Activated naive CD8-positive, alpha-beta T cell (primary cell): ENCODE data around the gene ZNF689.

Experiments
- H3K27ac Mint-ChIP-seq: one replicate; pipeline ENCODE4 v1.8.0; 2021; ENCODE audit warnings: mixed read lengths
- H3K27me3 Mint-ChIP-seq: one replicate; pipeline ENCODE4 v1.8.0; 2021; ENCODE audit warnings: mixed read lengths
- H3K36me3 Mint-ChIP-seq: one replicate; pipeline ENCODE4 v1.8.0; 2021; ENCODE audit warnings: mixed read lengths
- H3K4me1 Mint-ChIP-seq: one replicate; pipeline ENCODE4 v1.8.0; 2021; ENCODE audit warnings: low read depth, mixed read lengths
- H3K4me3 Mint-ChIP-seq: one replicate; pipeline ENCODE4 v1.8.0; 2021; ENCODE audit warnings: mild to moderate bottlenecking, mixed read lengths
- H3K9me3 Mint-ChIP-seq: one replicate; pipeline ENCODE4 v1.8.0; 2021; ENCODE audit warnings: low read depth, mixed read lengths

ZNF689 gene

DNA sequence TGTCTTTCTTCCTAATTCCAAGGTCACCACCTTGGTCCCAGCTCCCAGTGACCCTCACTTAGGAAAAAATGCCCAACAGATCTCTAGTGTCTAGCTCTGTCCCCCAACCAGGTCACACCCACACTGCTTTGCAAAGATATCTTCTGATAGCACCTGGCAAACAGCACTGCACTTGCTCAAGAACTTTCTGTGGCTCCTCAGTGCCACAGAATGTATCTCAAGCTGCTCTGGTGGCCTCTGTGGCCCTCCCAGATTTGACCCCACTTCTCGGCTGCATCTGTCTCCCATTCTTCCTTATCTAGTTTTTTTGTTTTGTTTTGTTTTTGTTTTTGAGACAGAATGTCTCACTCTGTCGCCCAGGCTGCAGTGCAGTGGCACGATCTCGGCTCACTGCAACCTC, 43.7 kb downstream of the ZNF689 start:
- Mint-ChIP-seq H3K4me3 (no peak overlapping the region), H3K36me3 (peaks cover 3% of the 10 kb centered on the region), H3K4me1 (peaks cover 31% of the 10 kb centered on the region), H3K9me3 (no peaks in the 10 kb centered on the region), H3K27ac (peak overlapping the region; percentile 90), H3K27me3 (no peaks in the 10 kb centered on the region)

- Mint-ChIP-seq H3K36me3 (peaks cover 3% of the 10 kb centered on the region), H3K4me3 (no peak overlapping the region), H3K27me3 (no peaks in the 10 kb centered on the region), H3K9me3 (no peaks in the 10 kb centered on the region), H3K27ac (no peak overlapping the region), H3K4me1 (peaks cover 33% of the 10 kb centered on the region)
These were observed 44.2 kb downstream of the ZNF689 start for GRCh38 chr16:30565984-30566383.

GRCh38 chr16:30565526-30565925, 44.7 kb downstream of the ZNF689 start:
- Mint-ChIP-seq H3K27ac (no peak overlapping the region), H3K4me3 (no peak overlapping the region)

DNA sequence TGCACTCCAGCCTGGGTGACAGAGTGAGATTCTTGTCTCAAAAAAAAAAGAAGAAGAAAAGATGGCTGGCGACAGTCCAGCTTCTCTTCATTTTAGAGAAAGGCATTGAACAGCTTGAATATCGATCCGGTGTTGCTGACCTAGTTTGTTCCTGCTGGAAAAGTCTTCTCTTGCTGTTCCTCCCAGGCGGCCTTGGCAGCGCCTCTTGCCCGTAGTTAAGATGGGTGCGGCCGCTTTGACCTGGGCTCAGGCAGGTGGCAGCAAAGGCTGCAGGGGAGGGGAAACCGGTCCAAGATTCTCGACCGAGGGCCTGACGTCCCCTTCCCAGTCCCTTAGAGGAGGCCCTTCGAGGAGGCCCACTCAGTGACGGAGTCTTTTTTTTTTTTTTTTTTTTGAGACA, 48.2 kb downstream of the ZNF689 start:
- Mint-ChIP-seq H3K27me3 (no peaks in the 10 kb centered on the region), H3K9me3 (no peaks in the 10 kb centered on the region), H3K4me1 (peaks cover 21% of the 10 kb centered on the region), H3K4me3 (no peak overlapping the region), H3K27ac (no peak overlapping the region), H3K36me3 (no peaks in the 10 kb centered on the region)

More at GRCh38 chr16:30565526-30565925, 44.7 kb downstream of the ZNF689 start:
- no peaks in the 10 kb centered on the region for H3K27me3 Mint-ChIP-seq
- peaks cover 34% of the 10 kb centered on the region for H3K4me1 Mint-ChIP-seq
- no peaks in the 10 kb centered on the region for H3K9me3 Mint-ChIP-seq
- H3K36me3 Mint-ChIP-seq = peaks cover 3% of the 10 kb centered on the region

GRCh38 chr16:30561089-30561816, 48.9 kb downstream of the ZNF689 start:
- Mint-ChIP-seq H3K27me3 (no peaks in the 10 kb centered on the region), H3K4me1 (peaks cover 15% of the 10 kb centered on the region)

GRCh38 chr16:30559690-30560089, 50.5 kb downstream of the ZNF689 start:
- peaks cover 18% of the 10 kb centered on the region for H3K4me1 Mint-ChIP-seq
- H3K9me3 Mint-ChIP-seq = no peaks in the 10 kb centered on the region
- no peaks in the 10 kb centered on the region for H3K36me3 Mint-ChIP-seq
- no peak overlapping the region for H3K27ac Mint-ChIP-seq
- no peak overlapping the region for H3K4me3 Mint-ChIP-seq
- no peaks in the 10 kb centered on the region for H3K27me3 Mint-ChIP-seq

More at GRCh38 chr16:30561089-30561816, 48.9 kb downstream of the ZNF689 start:
- Mint-ChIP-seq H3K4me3 (peak overlapping the region; percentile 81), H3K36me3 (no peaks in the 10 kb centered on the region), H3K9me3 (no peaks in the 10 kb centered on the region), H3K27ac (peak overlapping the region; percentile 72)

GRCh38 chr16:30558789-30559377, 51.3 kb downstream of the ZNF689 start:
- no peaks in the 10 kb centered on the region for H3K27me3 Mint-ChIP-seq
- H3K27ac Mint-ChIP-seq = peak overlapping the region; percentile 90
- H3K36me3 Mint-ChIP-seq = peaks cover under 1% of the 10 kb centered on the region
- peaks cover 24% of the 10 kb centered on the region for H3K4me1 Mint-ChIP-seq
- H3K4me3 Mint-ChIP-seq = peak overlapping the region; percentile 89
- no peaks in the 10 kb centered on the region for H3K9me3 Mint-ChIP-seq

DNA sequence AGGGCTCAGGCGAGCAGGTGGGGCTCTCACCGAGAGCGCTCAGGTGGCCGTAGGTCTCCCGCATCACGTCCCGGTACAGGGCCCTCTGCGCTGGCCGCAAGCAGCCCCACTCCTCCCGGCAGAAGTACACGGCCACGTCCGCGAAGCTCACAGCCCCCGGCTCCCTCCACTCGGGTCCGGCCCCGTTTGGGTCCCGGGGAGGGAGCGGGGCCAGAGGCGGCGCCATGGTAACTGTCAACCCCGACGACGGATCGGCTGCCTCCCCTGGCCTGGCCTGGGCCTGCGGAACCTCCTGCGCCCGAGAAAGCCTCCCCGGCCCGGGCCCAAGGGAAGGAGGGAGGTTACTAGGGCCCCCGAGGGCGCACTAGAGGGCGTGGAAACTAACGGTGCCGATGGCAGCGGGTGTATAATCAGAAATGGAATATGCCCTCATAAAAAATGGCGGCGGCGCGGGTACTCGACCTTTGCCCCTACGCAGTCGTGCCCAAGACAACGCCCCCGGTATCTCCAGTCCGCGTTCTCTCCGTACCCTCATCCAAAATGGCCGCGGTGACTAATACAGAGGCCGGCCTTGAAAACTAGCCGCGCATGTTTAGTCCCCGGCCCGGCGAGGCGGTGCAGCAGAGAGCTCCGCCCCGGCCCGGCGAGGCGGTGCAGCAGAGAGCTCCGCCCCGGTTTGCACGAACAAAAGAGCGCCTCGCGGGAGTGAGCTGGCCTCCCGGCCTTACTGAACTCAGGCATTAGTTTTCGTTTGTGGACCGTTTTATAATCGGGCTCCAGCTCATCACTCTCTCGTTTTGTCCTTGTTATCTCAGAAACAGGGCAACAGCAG, 52.0 kb downstream of the ZNF689 start, which contains the start of gene ZNF764:
TSS of gene ZNF764 (minus strand) at position 418 of the 832 bp plus-strand sequence. CDS start at position 226, 192 bp downstream.
- Mint-ChIP-seq H3K4me3 (peak within 1 kb of the TSS; percentile 89), H3K4me1 (peaks cover 31% of the 10 kb centered on the region), H3K27ac (peak within 1 kb of the TSS; percentile 90), H3K36me3 (peaks cover 5% of the 10 kb centered on the region), H3K27me3 (no peaks in the 10 kb centered on the region), H3K9me3 (no peaks in the 10 kb centered on the region)

GRCh38 chr16:30557707-30557956, 52.6 kb downstream of the ZNF689 start:
- H3K4me3 Mint-ChIP-seq = peak overlapping the region; percentile 89
- peaks cover 35% of the 10 kb centered on the region for H3K4me1 Mint-ChIP-seq
- H3K36me3 Mint-ChIP-seq = peaks cover 5% of the 10 kb centered on the region
- H3K27ac Mint-ChIP-seq = peak overlapping the region; percentile 86
- no peaks in the 10 kb centered on the region for H3K27me3 Mint-ChIP-seq
- H3K9me3 Mint-ChIP-seq = no peaks in the 10 kb centered on the region

DNA sequence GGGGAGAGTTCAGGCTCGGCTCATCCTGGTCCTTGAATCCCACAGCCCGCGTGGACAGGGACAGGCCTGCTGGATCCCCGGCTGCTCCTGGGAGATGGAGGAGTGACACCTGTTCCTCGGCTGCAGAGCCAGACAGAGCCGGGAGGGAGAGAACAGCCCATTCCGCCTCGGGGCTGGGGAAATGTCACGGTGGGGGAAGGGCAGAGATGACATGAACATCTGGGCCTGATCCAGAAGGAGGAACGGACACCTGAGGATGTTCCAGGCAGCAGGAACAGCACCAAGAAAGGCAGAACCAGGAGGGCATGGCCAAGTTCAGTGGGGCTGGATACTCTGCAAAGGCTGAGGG, 54.1 kb downstream of the ZNF689 start:
- H3K4me1 Mint-ChIP-seq = peaks cover 44% of the 10 kb centered on the region
- no peaks in the 10 kb centered on the region for H3K27me3 Mint-ChIP-seq
- peaks cover 5% of the 10 kb centered on the region for H3K36me3 Mint-ChIP-seq
- H3K9me3 Mint-ChIP-seq = no peaks in the 10 kb centered on the region
- H3K4me3 Mint-ChIP-seq = peak overlapping the region; percentile 64
- H3K27ac Mint-ChIP-seq = peak overlapping the region; percentile 70

GRCh38 chr16:30555315-30556124, 54.7 kb downstream of the ZNF689 start:
- H3K9me3 Mint-ChIP-seq = no peaks in the 10 kb centered on the region
- no peak overlapping the region for H3K27ac Mint-ChIP-seq
- no peaks in the 10 kb centered on the region for H3K27me3 Mint-ChIP-seq
- H3K4me3 Mint-ChIP-seq = peak overlapping the region; percentile 64
- H3K4me1 Mint-ChIP-seq = peaks cover 43% of the 10 kb centered on the region
- peaks cover 5% of the 10 kb centered on the region for H3K36me3 Mint-ChIP-seq

- peak overlapping the region; percentile 82 for H3K27ac Mint-ChIP-seq
- H3K4me3 Mint-ChIP-seq = no peak overlapping the region
- H3K27me3 Mint-ChIP-seq = no peaks in the 10 kb centered on the region
- H3K4me1 Mint-ChIP-seq = peaks cover 45% of the 10 kb centered on the region
- no peaks in the 10 kb centered on the region for H3K9me3 Mint-ChIP-seq
- peaks cover 5% of the 10 kb centered on the region for H3K36me3 Mint-ChIP-seq
These were observed 55.5 kb downstream of the ZNF689 start for GRCh38 chr16:30554557-30555314.

DNA sequence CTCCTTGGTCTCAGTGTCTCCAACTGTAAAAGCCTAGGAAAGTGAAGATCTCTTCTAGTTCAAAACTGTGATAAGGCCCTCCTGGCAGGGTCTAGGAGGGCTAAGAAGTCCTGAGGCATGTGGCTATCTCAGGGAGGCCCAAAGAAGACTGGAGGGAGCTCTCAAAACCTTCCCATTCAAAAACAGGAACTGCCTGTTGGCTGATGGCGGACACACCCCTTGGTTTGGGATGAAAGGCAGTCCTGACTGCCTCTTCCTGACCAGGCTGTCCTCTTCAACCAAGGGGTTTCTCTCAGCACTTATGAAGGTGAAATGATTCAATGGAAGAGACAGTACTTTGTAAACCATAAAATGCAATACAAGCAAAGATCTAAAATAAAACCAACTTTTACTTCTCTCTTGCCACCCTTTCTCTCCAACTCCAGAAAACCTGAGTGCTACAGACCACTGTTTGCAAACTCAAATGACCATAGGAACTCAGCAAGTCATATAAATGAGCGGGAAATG, 56.7 kb downstream of the ZNF689 start:
- H3K4me1 Mint-ChIP-seq = peaks cover 49% of the 10 kb centered on the region
- no peaks in the 10 kb centered on the region for H3K9me3 Mint-ChIP-seq
- peaks cover 5% of the 10 kb centered on the region for H3K36me3 Mint-ChIP-seq
- H3K27ac Mint-ChIP-seq = peak overlapping the region; percentile 82
- no peaks in the 10 kb centered on the region for H3K27me3 Mint-ChIP-seq
- peak overlapping the region; percentile 38 for H3K4me3 Mint-ChIP-seq

DNA sequence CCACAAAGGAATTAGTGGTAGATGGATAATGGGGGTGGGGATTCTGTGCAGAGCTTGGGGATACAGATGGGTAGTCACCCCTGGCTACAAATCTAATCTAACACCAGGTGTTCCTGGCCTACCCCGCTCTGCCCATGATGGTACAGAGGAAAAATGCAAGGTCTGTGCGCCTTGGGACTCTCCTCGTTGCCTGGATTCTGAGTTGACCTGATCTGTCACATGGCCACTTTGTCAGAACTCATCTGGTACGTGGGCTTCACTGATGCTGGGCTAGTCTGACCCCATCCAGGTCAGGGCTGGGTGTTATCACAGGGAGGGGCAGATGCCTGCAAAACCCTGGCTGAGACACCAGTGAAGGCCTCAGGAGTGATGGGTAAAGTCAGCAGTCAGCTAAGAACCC, 57.2 kb downstream of the ZNF689 start:
- Mint-ChIP-seq H3K27ac (peak overlapping the region; percentile 82), H3K36me3 (peaks cover 5% of the 10 kb centered on the region), H3K4me3 (peak overlapping the region; percentile 47), H3K9me3 (no peaks in the 10 kb centered on the region), H3K27me3 (no peaks in the 10 kb centered on the region), H3K4me1 (peaks cover 51% of the 10 kb centered on the region)
